ENCODE results near the gene HGD. TPM values are rescaled to one million over a fixed set of nuclear protein-coding genes. Genes with fewer than 3 reads are reported as not detected.

The HGD gene
- total and polyA plus RNA-seq, 2 donors (not counting 3 experiments of a cell fraction or from before 2014, with no cell fraction given), result 0.18 to 0.22 TPM

GRCh38 chr3:120587332-120587975, 94.6 kb downstream of the HGD start:
- no peak overlapping the region for H3K4me2 ChIP-seq (ENCODE audit: insufficient read depth, low read length)
- no peak for TF ChIP-seq MYC (IDR thresholded peaks at IDR 0.05; ENCODE audit: low read depth, low read length)
- no peak for TF ChIP-seq GATA2 (IDR thresholded peaks at IDR 0.05; ENCODE audit: insufficient read depth, insufficient read length, low read depth, low read length)
- TF ChIP-seq FOS (IDR thresholded peaks at IDR 0.05; ENCODE audit: borderline replicate concordance, insufficient read depth, low read length), result no peak
- DNase-seq (ENCODE audit: low read depth, low spot score), result no peak
- dilution Hi-C loops (cut with MboI; ENCODE audit: extremely low pct_ligation_motif_present, low sequenced_read_pairs) (no loop called here), intact Hi-C loops (cut with micrococcal nuclease) (no loop called here)
- H3K9ac ChIP-seq (replicated peaks; ENCODE audit: extremely low read depth, insufficient read depth, low read length), result no peak overlapping the region
- no TSS peak for BruUV-seq (replicated peaks)
- H3K4me3 ChIP-seq (replicated peaks in 1 of 3; ENCODE audit: insufficient read depth in 1 of 3, low read depth in 1 of 3, low read length in 3 of 3), result no peak overlapping the region
- no peaks in the 10 kb centered on the region for H3K79me2 ChIP-seq (ENCODE audit: control insufficient read depth, insufficient read depth, low read length)
- no peaks in the 10 kb centered on the region for H4K20me1 ChIP-seq (replicated peaks; ENCODE audit: control insufficient read depth, extremely low read depth, insufficient read depth, low read length)
- no peaks in the 10 kb centered on the region for H3K9me1 ChIP-seq (replicated peaks; ENCODE audit: control insufficient read depth, extremely low read depth, insufficient read depth, low read length)
- no peak overlapping the region for H2AFZ ChIP-seq (ENCODE audit: low read depth, low read length)
- no peaks in the 10 kb centered on the region for H3K27me3 ChIP-seq (ENCODE audit: control insufficient read depth in 2 of 2, insufficient read depth in 2 of 2, low read length in 2 of 2)
- H3K27ac ChIP-seq (ENCODE audit: insufficient read depth, low read depth, low read length), result no peak overlapping the region
- no peaks in the 10 kb centered on the region for H3K36me3 ChIP-seq (ENCODE audit: control insufficient read depth in 2 of 2, extremely low read depth in 1 of 2, insufficient read depth in 2 of 2, low read length in 2 of 2)
- no peaks in the 10 kb centered on the region for H3K4me1 ChIP-seq (ENCODE audit: control insufficient read depth, extremely low read depth, insufficient read depth, low read length)
- POLR2A ChIA-PET, result no interaction called here
- CTCF ChIA-PET, result no interaction called here
- H3K9me3 ChIP-seq (replicated peaks; ENCODE audit: control insufficient read depth, insufficient read depth, low read length), result no peaks in the 10 kb centered on the region
- FAIRE-seq, result no peak

Small RNA genes within 50 kb of the gene (small RNA-seq; reads per million reads assigned to genes)
- gene MTCO1P29 (ENCODE audit: insufficient read depth, insufficient read length, low read depth, low replicate concordance), result not detected
- not detected for gene MTCO2P29 (ENCODE audit: insufficient read depth, insufficient read length, low read depth, low replicate concordance)

Other genes with a start within 250 kb of the HGD start
- 522 and 562 TPM in 2 replicates for gene FSTL1, start 231.2 kb downstream of the HGD start, total RNA-seq
- gene FSTL1, start 231.2 kb downstream of the HGD start, polyA plus RNA-seq, result 235 and 237 TPM in 2 replicates
- gene NDUFB4, start 85.9 kb downstream of the HGD start, total RNA-seq, result 140 TPM in 2 replicates
- gene NDUFB4, start 85.9 kb downstream of the HGD start, polyA plus RNA-seq, result 191 and 210 TPM in 2 replicates
- gene RABL3, start 60.3 kb upstream of the HGD start, total RNA-seq, result 24.9 and 25.9 TPM in 2 replicates
- gene RABL3, start 60.3 kb upstream of the HGD start, polyA plus RNA-seq, result 2.6 and 4.3 TPM in 2 replicates
- gene GTF2E1, start 60.5 kb upstream of the HGD start, total RNA-seq, result 25.5 and 27.7 TPM in 2 replicates
- 7.3 and 10.6 TPM in 2 replicates for gene GTF2E1, start 60.5 kb upstream of the HGD start, polyA plus RNA-seq
- gene STXBP5L, start 226.0 kb upstream of the HGD start, total RNA-seq, result not detected in 2 replicates
- not detected in 2 replicates for gene STXBP5L, start 226.0 kb upstream of the HGD start, polyA plus RNA-seq